ENCODE data around the gene ANKUB1. TPM values are rescaled to one million over a fixed set of nuclear protein-coding genes. Genes with fewer than 3 reads are reported as not detected.

Gene ANKUB1
- polyA plus RNA-seq, 1 donor from 2014 or later: not detected

Small RNA genes within 50 kb of the gene (small RNA-seq; reads per million reads assigned to genes)
- 0 reads per million in 3 experiments for gene RNU6-507P

Other genes with a start within 250 kb of the ANKUB1 start
- 0.60 and 0.97 TPM in 2 replicates for gene WWTR1, start 134.5 kb downstream of the ANKUB1 start, polyA plus RNA-seq
- 95.2 and 126 TPM in 2 replicates for gene COMMD2, start 40.1 kb downstream of the ANKUB1 start, polyA plus RNA-seq
- gene RNF13, start 20.7 kb upstream of the ANKUB1 start, polyA plus RNA-seq: 52.3 and 61.5 TPM in 2 replicates
- 527 and 542 TPM in 2 replicates for gene PFN2, start 178.3 kb upstream of the ANKUB1 start, polyA plus RNA-seq